ENCODE results near the gene EDDM13.
"Not testable (repeated sequence)": the region's sequence is repeated elsewhere in the genome, so short reads cannot be mapped to it uniquely, and the experiment has no call there.

The EDDM13 gene

DNA sequence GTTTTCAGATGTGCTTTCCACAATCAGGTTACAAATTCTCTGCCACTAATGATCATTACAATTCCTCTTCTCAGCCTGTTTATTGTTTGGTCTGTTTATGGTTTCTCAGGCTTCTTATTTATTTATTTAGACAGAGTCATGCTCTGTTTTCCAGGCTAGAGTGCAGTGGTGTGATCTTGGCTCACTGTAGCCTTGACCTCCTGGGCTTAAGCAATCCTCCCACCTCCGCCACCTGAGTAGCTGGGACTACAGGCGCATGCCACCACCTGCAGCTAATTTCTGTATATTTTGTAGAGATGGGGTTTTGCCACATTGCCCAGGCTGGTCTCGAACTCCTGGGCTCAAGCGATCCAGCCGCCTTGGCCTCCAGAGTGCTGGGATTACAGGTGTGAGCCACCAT is 44.2 kb downstream of the EDDM13 start:
- no peak for DNase-seq (ENCODE audit: low read depth)
- no peak overlapping the region for H3K4me3 ChIP-seq (ENCODE audit: low read depth, low read length)

DNA sequence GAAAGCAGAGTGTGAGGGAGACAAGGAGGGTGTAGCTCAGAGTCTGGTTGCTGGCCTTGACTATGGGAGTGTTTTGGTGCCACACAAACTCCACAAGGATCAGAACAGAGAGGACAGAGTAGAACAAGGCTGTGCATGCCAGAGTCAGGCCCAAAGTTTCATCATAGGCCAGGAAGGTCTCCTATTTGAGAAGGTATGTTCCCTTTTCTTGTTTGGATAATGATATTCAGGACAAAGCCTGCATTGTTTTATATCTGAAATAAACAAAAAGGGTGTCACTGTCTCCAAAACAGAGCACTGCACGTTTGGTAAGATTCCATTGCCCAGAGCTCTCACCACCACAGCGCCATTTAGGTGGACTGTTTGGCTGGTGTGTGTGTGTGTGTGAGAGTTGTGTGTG is 45.2 kb downstream of the EDDM13 start:
- H3K4me3 ChIP-seq (ENCODE audit: low read depth, low read length), result no peak overlapping the region
- DNase-seq (ENCODE audit: low read depth), result no peak

DNA sequence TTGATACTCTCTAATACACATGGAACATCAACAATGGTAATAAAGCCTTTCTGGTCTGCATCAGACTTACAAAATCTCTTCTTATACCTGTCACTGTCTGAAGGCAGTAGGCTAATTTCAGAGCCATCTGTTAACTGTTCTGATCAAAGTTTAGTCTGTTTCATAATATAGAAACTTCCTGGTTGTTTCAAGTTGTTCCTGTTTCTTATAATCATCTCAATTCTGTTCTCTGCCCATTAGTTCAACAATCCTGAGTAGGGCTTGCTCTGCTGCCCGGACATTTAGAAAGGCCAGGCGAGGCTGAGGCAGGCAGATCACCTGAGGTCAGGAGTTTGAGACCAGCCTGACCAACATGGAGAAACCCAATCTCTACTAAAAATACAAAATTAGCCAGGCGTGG is 47.4 kb downstream of the EDDM13 start:
- no peak for DNase-seq (ENCODE audit: low read depth)
- H3K4me3 ChIP-seq (ENCODE audit: low read depth, low read length), result no peak overlapping the region

DNA sequence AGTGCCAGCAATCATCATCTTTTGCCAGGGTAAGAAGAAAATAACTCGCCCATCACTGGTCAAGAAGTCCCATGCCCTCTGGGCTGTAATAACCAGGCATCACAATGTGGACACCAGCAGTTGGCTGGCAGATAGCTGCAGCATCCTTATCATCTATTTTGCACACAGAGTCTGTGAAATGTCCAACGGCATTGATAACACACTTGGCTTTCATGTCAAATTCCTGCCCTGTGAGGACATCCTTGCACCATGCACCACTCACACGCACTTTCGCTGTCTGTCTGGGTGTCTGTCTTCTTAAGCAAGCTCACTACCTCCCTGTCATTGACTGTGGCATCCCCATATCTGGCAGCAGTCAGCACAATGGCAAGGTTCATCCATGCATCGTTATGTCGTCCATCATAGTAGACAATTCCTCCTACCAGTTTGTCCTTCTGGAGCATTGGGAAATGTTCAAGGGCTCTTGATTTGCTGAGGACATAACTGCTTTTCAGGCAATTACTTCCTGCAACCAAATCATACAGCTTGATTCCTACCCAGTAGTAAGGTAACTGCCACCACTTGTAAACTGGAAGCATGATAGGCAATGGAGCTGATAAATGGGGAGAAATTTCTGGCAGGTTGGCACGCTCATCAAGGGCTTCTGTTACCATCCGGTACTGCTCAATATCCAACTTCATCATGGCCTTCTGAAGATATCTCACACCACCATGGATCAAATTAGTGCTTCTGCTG is 48.9 kb downstream of the EDDM13 start:
- DNase-seq (ENCODE audit: low read depth), result no peak
- H3K4me3 ChIP-seq (ENCODE audit: low read depth, low read length), result no peak overlapping the region

DNA sequence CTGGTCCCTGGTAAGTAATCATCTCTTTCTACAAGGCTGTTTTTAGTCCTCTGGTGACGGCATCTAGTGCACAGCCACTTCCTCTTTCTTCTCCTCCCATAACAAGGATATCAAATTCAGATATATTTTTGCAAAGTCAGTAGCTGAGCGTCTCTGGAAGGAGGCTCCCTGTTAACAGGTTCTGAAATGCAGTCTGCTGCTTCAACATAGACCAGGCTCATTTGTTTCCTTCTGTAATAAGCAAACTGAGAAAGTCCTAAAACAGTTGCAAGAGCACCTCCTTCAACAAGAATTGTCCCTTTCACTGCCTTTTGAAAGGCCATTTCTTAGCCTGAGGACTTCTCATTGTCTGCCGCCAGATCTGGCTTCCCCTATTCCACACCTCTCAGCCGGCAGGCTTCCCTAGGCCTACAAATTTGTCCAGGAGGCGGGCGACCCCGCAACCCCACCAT is 49.5 kb downstream of the EDDM13 start:
- no peak overlapping the region for H3K4me3 ChIP-seq (ENCODE audit: low read depth, low read length)
- no peak for DNase-seq (ENCODE audit: low read depth)

DNA sequence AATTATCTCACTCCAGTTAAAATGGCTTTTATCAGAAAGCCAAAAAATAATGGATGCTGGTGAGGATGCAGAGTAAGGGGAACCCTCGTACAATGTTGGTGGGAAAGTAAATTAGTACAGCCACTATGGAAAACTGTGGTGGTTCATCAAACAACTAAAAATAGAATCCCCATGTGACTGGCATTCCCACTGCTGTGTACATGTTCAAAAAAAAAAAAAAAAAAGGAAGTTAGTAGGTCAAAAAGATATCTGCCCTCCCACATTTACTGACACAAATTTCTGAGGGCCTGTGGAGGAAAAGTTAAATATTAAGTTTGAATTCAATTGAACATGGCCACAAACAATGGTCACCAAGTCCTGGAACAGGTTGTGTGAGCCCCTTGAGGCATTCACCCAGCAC is 51.9 kb downstream of the EDDM13 start:
- no peak for DNase-seq (ENCODE audit: low read depth)
- no peak overlapping the region for H3K4me3 ChIP-seq (ENCODE audit: low read depth, low read length)

DNA sequence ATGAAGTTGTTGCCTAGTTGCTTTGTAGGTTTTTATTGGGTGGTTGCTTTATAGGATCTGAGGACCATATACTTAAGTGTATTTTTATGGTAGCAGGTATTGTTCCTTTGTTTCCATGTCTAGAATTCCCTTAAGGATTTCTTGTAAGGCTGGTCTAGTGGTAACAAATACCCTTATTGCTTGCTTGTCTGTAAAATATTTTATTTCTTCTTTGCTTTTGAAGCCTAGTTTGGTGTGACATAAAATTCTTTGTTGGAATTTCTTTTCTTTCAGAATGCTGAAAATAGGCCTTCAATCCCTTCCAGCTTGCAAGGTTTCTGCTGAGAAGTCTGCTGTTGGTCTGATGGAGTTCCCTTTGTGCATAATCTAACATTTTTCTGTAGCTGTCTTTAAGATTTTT is 60.1 kb downstream of the EDDM13 start:
- no peak for DNase-seq (ENCODE audit: low read depth)
- H3K4me3 ChIP-seq (ENCODE audit: low read depth, low read length), result no peak overlapping the region

DNA sequence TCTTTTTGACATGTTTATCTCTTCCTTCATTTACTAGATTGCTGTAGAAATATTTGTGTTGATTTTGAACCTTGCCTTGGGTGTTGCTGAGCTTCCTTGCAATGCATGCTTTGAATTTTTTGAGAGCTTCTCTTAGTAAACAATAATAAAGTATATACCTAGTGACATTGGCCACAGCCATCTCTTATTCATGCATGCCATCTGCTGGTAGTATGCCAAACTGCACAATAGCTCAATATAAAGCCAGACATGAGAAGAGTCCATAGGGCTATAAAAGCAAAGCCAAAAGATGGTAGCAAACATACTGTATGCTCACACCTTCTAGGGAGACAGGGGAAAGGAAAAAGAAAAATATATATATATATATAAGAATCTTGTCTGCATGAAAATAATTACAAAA is 61.0 kb downstream of the EDDM13 start:
- DNase-seq (ENCODE audit: low read depth), result peak; percentile 7
- no peak overlapping the region for H3K4me3 ChIP-seq (ENCODE audit: low read depth, low read length)

DNA sequence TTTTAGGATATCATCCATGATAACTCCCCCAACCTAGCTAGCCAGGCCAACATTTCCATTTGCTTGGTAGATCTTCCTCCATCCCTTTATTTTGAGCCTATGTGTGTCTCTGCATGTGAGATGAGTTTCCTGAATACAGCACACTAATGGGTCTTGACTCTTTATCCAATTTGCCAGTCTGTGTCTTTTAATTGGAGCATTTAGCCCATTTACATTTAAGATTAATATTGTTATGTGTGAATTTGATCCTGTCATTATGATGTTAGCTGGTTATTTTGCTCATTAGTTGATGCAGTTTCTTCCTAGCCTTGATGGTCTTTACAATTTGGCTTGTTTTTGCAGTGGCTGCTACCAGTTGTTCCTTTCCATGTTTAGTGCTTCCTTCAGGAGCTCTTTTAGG is 62.8 kb downstream of the EDDM13 start:
- H3K4me3 ChIP-seq (ENCODE audit: low read depth, low read length); DNase-seq (ENCODE audit: low read depth): not testable (repeated sequence)

DNA sequence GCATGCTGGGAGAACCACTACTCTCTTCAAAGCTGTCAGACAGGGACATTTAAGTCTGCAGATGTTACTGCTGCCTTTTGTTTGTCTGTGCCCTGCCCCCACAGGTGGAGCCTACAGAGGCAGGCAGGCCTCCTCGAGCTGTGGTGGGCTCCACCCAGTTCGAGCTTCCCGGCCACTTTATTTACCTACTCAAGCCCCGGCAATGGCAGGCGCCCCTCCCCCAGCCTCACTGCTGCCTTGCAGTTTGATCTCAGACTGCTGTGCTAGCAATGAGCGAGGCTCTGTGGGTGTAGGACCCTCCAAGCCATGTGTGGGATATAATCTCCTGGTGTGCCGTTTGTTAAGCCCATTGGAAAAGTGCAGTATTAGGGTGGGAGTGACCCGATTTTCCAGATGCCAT is 64.5 kb downstream of the EDDM13 start:
- not testable (repeated sequence) for H3K4me3 ChIP-seq (ENCODE audit: low read depth, low read length); DNase-seq (ENCODE audit: low read depth)

DNA sequence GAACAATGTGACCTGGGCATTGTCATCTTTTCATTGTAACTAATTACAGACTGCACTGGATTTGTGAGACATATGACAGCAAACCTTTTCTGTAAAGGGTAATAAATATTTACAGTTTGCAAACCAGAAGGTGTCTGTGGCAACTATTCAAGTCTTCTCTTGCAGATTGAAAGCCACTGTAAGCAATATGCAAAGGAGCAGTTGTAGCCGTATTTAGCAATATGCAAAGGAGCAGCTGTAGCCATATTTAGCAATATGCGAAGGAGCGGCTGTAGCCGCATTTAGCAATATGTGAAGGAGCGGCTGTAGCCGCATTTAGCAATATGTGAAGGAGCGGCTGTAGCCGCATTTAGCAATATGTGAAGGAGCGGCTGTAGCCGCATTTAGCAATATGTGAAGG is 66.5 kb downstream of the EDDM13 start:
- H3K4me3 ChIP-seq (ENCODE audit: low read depth, low read length); DNase-seq (ENCODE audit: low read depth): not testable (repeated sequence)

DNA sequence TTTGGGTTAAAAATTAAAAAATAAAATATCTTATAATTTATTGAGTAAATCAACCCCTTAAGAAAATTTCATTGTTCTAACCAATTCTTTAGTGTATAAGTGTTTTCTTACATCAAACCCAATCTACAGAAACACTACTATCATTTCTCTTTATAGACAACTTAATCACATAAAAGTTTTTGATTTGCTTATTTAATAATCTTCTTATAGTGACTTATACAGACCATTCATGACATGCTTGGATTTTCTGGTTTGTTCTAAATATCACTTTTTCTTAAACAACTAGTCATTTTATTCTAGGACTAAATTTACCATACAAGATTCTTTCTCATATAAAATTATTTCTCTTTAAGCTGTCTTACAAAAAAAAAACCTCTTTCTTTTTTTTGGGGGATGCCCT is 69.4 kb downstream of the EDDM13 start:
- DNase-seq (ENCODE audit: low read depth), result no peak

DNA sequence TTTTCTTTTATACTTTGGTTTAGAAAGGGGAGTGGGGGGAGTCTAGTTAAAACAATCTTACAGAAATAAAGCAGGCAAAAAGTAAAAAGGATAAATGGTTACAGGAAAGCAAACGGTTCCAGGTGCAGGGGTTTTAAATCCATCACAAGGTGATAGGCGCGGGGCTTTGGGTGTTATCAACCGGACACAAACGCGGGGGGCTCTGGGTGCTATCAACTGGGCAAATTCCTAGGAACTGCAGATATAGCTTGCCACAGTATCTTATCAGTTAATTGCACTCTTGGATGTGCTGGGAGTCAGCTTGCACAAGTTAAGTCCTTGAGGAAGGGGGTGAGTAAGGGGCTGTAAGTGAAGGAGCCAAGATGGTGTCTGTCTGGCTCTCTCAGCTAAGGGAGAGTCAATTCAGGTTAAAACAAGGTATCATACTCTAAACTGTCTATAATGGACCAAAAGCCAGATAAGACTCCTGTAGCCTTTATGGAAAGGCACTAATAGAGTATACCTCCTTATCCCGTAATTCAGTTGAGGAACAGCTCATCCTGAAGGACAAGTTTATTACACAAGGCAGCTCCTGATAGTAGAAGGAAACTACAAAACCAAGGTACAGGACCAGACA is 74.7 kb downstream of the EDDM13 start:
- H3K4me3 ChIP-seq (ENCODE audit: low read depth, low read length), result no peak overlapping the region
- no peak for DNase-seq (ENCODE audit: low read depth)

More for the DNA sequence above, 69.4 kb downstream of the EDDM13 start:
- no peak overlapping the region for H3K4me3 ChIP-seq (ENCODE audit: low read depth, low read length)

DNA sequence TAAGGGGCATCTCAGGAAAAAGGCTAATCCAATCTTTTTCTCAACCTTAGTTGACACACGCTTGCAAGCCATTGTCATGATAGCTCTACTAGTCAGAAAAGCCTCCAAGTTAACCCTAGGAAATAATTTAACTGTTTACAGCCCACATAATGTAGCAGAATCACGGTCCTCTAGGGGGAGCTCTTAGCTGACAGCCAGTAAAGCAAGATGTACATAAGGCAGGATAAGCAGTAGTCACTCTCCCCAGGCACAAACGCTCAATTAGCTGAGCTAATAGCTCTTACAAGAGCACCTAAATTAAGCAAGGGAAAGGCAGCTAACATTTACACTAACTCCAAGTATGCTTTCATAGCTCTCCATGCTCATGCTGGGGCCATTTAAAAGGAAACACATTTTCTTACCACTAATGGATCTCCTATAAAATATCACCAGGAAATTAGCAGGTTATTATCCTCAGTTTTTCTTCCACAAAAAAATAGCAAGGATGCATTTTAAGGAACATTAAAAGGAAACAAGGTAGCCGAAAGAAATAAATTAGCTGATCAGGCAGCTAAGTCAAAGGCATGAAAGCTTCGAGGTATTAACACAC is 75.8 kb downstream of the EDDM13 start:
- DNase-seq (ENCODE audit: low read depth), result no peak
- no peak overlapping the region for H3K4me3 ChIP-seq (ENCODE audit: low read depth, low read length)

DNA sequence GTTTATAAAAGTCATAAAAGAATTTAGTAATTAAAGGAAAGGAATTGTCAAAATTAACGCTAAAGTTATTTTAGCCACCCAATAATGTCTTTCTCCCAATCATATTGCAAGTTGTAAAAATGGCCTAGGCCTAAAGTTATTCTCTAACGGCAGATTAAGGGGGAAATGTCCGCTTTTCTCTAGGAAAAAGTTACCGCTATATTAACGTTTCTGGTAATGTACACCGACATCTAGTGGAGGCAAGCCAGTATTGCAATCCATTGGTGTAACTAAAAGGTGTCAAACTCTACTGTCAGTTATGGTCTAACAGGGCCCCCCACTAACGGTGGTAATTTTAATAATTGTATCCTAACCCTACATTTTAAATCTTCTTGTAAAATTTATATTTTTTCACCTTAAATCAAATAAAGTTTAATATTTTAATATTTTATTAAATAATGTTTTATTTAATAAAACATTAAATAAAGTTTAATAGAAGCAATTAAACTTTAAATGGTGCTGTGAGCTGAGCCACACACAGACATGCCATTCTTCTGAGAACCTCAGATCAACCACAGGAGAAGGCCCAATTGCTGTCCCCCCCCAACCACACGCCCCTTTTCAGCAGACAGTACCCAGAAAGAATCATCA is 78.0 kb downstream of the EDDM13 start:
- DNase-seq (ENCODE audit: low read depth), result no peak

DNA sequence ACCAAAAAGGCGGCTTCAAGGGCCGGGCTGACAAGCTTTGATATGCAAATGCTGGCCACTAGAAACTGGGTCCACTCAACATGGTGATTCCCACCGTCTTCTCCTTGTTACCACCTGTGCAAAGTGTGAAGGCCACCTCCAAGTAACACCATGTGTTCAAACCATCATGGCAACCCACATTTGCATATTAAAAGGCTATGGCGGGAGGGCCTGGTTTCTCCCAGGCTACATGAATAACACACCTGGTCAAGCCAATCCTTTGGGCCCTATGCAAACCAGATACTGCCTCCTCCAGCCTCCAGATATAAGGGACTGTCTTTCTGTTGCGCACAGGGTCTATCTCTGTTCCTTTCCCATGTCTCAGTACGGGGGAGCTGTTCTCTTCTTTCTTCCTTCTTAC is 78.7 kb downstream of the EDDM13 start:
- no peak for DNase-seq (ENCODE audit: low read depth)
- no peak overlapping the region for H3K4me3 ChIP-seq (ENCODE audit: low read depth, low read length)

More for the DNA sequence above, 78.0 kb downstream of the EDDM13 start:
- no peak overlapping the region for H3K4me3 ChIP-seq (ENCODE audit: low read depth, low read length)

DNA sequence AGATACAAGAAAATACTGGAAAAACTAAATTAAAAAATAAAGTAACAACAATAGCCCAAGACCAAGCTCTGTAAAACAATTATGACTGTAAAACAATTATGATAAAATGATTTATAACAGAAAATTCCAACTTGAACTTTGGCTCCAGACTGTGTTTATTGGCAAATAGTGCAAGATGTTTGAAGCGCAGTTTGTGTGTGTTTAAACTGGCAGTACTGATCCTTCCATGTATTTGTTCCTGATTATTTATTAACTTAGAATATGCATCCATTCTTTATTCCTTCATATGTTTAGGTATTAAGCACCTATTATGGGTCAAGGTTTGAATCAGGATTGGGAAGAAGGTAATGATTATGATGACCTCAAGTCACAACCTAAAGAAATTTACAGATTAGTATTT is 83.0 kb downstream of the EDDM13 start:
- no peak for DNase-seq (ENCODE audit: low read depth)
- H3K4me3 ChIP-seq (ENCODE audit: low read depth, low read length), result no peak overlapping the region

DNA sequence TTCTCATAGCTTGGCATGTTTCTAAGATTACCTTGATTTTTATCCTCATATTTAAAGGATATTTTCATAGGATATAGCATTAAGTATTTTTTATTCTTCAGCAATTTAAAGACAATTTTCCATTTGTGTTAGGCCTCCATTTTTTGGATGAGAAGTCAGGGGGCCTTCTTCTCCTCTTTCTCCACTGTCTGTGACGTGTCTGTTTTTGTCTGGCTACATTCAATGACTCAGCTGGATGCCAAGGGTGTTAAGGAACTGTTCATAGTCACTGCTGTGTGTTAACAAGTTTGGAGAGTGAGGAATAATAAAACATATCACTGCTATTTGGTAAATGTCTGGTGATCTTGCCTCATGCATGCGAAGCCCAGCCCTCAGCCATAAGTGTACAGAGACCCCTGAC is 84.4 kb downstream of the EDDM13 start:
- no peak overlapping the region for H3K4me3 ChIP-seq (ENCODE audit: low read depth, low read length)
- no peak for DNase-seq (ENCODE audit: low read depth)

Measured in skeletal muscle cell (primary cell).